GM23338 (cell line): ENCODE measurements around the gene SLTM. TPM values are rescaled to one million over a fixed set of nuclear protein-coding genes. Genes with fewer than 3 reads are reported as not detected.

Experiments used
- ATAC-seq: fragments of 200-7000 bp; cut with Tn5 transposase; 3 replicates; pipeline ENCODE4 v1.9.1; 2020
- DNase-seq: peaks from one replicate; pipeline ENCODE4 v3.0.0-alpha.2; 2015; ENCODE audit warnings: low spot score
- H2AFZ ChIP-seq: fragments of 200-600 bp; sonication (generic); 2 replicates; pipeline ENCODE4 v1.8.0; 2016; ENCODE audit warnings: antibody characterized with exemption, mild to moderate bottlenecking, moderate library complexity
- H3F3A ChIP-seq: fragments of 200-600 bp; sonication (generic); replicated peaks from 2 replicates; pipeline ENCODE4 v1.8.0; 2017; ENCODE audit warnings: antibody characterized with exemption, mixed run types, low read depth
- H3K27ac ChIP-seq: fragments of 200-600 bp; sonication (generic); 2 replicates; pipeline ENCODE4 v1.6.1; 2016; ENCODE audit warnings: low read depth
- H3K27me3 ChIP-seq: fragments of 200-600 bp; sonication (generic); 2 replicates; pipeline ENCODE4 v1.8.0; 2016; ENCODE audit warnings: mild to moderate bottlenecking, mixed run types, moderate library complexity; ENCODE audit not compliant: insufficient read depth
- H3K36me3 ChIP-seq: fragments of 200-600 bp; sonication (generic); 2 replicates; pipeline ENCODE4 v1.8.0; 2016; ENCODE audit warnings: mild to moderate bottlenecking; ENCODE audit not compliant: insufficient read depth
- H3K4me1 ChIP-seq: fragments of 200-600 bp; sonication (generic); 2 replicates; pipeline ENCODE4 v1.8.0; 2016; ENCODE audit warnings: mild to moderate bottlenecking, moderate library complexity; ENCODE audit not compliant: insufficient read depth
- H3K4me2 ChIP-seq: fragments of 200-600 bp; sonication (generic); 2 replicates; pipeline ENCODE4 v1.7.1; 2017; ENCODE audit warnings: mixed run types
- H3K4me3 ChIP-seq: fragments of 200-600 bp; sonication (generic); 2 replicates; pipeline ENCODE4 v1.6.1; 2016; ENCODE audit warnings: mixed run types
- H3K79me2 ChIP-seq: fragments of 200-600 bp; sonication (generic); replicated peaks from 2 replicates; pipeline ENCODE4 v1.8.0; 2017; ENCODE audit warnings: mild to moderate bottlenecking; ENCODE audit not compliant: insufficient read depth
- H3K9me2 ChIP-seq: fragments of 200-600 bp; sonication (generic); 2 replicates; pipeline ENCODE4 v1.8.0; 2017; ENCODE audit not compliant: insufficient read depth
- H4K20me1 ChIP-seq: fragments of 200-600 bp; sonication (generic); replicated peaks from 2 replicates; pipeline ENCODE4 v1.8.0; 2017; ENCODE audit warnings: mild to moderate bottlenecking; ENCODE audit not compliant: insufficient read depth
- H3K27ac Mint-ChIP-seq: 2 replicates; pipeline ENCODE4 v1.8.0; 2020; ENCODE audit warnings: inconsistent platforms, mild to moderate bottlenecking, moderate library complexity, mixed read lengths
- H3K27me3 Mint-ChIP-seq: 3 replicates; pipeline ENCODE4 v1.8.0; 2022; ENCODE audit warnings: low read depth, mild to moderate bottlenecking, moderate library complexity, mixed read lengths, inconsistent platforms; ENCODE audit not compliant: insufficient read depth, poor library complexity
- H3K36me3 Mint-ChIP-seq: 3 replicates; pipeline ENCODE4 v1.8.0; 2021; ENCODE audit warnings: low read depth, mild to moderate bottlenecking, inconsistent platforms, moderate library complexity, mixed read lengths
- H3K4me1 Mint-ChIP-seq: 3 replicates; pipeline ENCODE4 v1.8.0; 2020; ENCODE audit warnings: mild to moderate bottlenecking, inconsistent platforms, mixed read lengths
- H3K4me3 Mint-ChIP-seq: 3 replicates; pipeline ENCODE4 v1.8.0; 2021; ENCODE audit warnings: moderate library complexity, mild to moderate bottlenecking, inconsistent platforms, mixed read lengths
- H3K9me3 Mint-ChIP-seq: 3 replicates; pipeline ENCODE4 v1.8.0; 2020; ENCODE audit warnings: moderate library complexity, mild to moderate bottlenecking, inconsistent platforms, mixed read lengths
- CREB1 ChIP-seq: fragments of 250-450 bp; sonication (Bioruptor Pico); IDR thresholded peaks from 2 replicates; pipeline ENCODE4 v1.5.0; 2020; ENCODE audit warnings: low read depth, mild to moderate bottlenecking, moderate library complexity
- CTCF ChIP-seq, 2 experiments: fragments of 200-600 bp in 1 of 2; sonication (generic) in 1 of 2; conservative IDR thresholded peaks; 2 replicates each; pipeline versions ENCODE4 v1.5.1 to v1.6.1; 2016 to 2017; ENCODE audit warnings: antibody characterized with exemption in 2 of 2, low read depth in 2 of 2, mild to moderate bottlenecking in 2 of 2, moderate library complexity in 1 of 2
- ETS1 ChIP-seq: IDR thresholded peaks from 2 replicates; pipeline ENCODE4 v1.6.1; 2016; ENCODE audit warnings: antibody characterized with exemption
- EZH2 ChIP-seq: fragments of 200-600 bp; sonication (generic); IDR thresholded peaks from one replicate; pipeline ENCODE4 v1.8.0; 2017; ENCODE audit warnings: antibody characterized with exemption, mild to moderate bottlenecking, low read depth; ENCODE audit not compliant: unreplicated experiment
- EZH2phosphoT487 ChIP-seq: fragments of 200-600 bp; sonication (generic); IDR thresholded peaks from one replicate; pipeline ENCODE4 v1.8.1; 2018; ENCODE audit warnings: antibody characterized with exemption; ENCODE audit not compliant: unreplicated experiment
- NANOG ChIP-seq: IDR thresholded peaks from 2 replicates; pipeline ENCODE4 v1.6.1; 2016; ENCODE audit warnings: antibody characterized with exemption, borderline replicate concordance
- POLR2AphosphoS5 ChIP-seq: IDR thresholded peaks from 2 replicates; pipeline ENCODE4 v1.6.1; 2016; ENCODE audit warnings: antibody characterized with exemption, low read depth
- REST ChIP-seq: IDR thresholded peaks from one replicate; pipeline ENCODE4 v1.6.1; 2018; ENCODE audit warnings: antibody characterized with exemption; ENCODE audit not compliant: unreplicated experiment
- STAT1 ChIP-seq: IDR thresholded peaks from one replicate; pipeline ENCODE4 v1.6.1; 2016; ENCODE audit warnings: antibody characterized with exemption; ENCODE audit not compliant: unreplicated experiment
- ZNF114 ChIP-seq: fragments of 250-450 bp; sonication (Bioruptor Pico); IDR thresholded peaks from 2 replicates; pipeline ENCODE4 v1.5.0; 2020; ENCODE audit warnings: mild to moderate bottlenecking, moderate library complexity
- ZNF331 ChIP-seq: fragments of 250-450 bp; sonication (Bioruptor Pico); IDR thresholded peaks from 2 replicates; pipeline ENCODE4 v1.5.0; 2020; ENCODE audit warnings: low read depth, mild to moderate bottlenecking, moderate library complexity
- polyA plus RNA-seq: library from polyadenylated mRNA; unstranded; fragments of >200 nt; fragmentation: Nextera tagmentation; extraction: Ambion mirVana; gene quantifications from 2 replicates; pipeline ENCODE4 v1.2.1, GENCODE V29; 2016
- total RNA-seq: library from RNA; depleted of rRNA; stranded (reverse); fragments of >200 nt; shearing (Covaris generic); gene quantifications from 2 replicates; pipeline ENCODE4 v1.2.3, GENCODE V29; 2014

SLTM gene
- total and polyA plus RNA-seq, 2 experiments from 2014 or later: 210 to 476 TPM

DNA sequence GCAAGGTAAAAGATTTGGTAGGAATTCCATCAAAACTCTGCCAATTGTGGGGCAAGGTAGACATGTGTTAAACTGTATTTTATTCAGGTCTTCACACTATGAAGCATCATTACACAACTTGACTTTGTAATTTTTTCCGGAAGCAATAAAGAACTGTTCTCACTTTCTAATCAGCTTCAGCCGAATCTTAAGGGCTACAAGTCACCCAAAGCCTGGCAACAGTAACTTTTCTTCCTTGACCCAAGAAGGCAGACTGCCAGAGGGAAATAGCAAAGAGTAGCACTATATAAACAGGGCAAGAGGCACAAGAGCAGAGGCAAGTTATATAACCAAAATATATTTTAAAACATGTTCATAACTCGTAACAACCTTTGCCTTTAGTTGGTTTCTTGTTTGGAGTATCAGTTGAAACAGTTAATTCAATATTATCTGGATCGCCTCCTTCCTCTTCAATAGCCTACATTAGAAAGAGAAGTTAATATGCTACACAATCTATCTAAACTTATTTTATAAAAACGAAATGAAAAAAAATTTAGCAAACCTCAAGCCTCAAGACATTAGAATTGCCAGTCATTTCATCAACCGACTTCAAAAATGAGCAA, 1.4 kb downstream of the SLTM start (continued):
- no peak for TF ChIP-seq REST
- no peak for TF ChIP-seq NANOG
- TF ChIP-seq ZNF331 (CRISPR knock-in tag): no peak
- TF ChIP-seq CTCF (conservative IDR thresholded peaks at IDR 0.05; ENCODE audit: low read depth in 2 of 2): no peak
- TF ChIP-seq CREB1 (CRISPR knock-in tag): no peak
- no peak for TF ChIP-seq EZH2phosphoT487
- TF ChIP-seq ETS1: no peak
- TF ChIP-seq EZH2: no peak
- no peak for TF ChIP-seq POLR2AphosphoS5

GRCh38 chr15:58929891-58930416, 3.5 kb downstream of the SLTM start:
- Mint-ChIP-seq H3K27me3 (peaks cover 12% of the 10 kb centered on the region), H3K4me1 (peaks cover 38% of the 10 kb centered on the region), H3K4me3 (peak overlapping the region; percentile 56; the same call in 2 of the 3 replicates), H3K9me3 (no peaks in the 10 kb centered on the region; the same call in 2 of the 3 replicates), H3K27ac (peak overlapping the region; percentile 93), H3K36me3 (peaks cover 68% of the 10 kb centered on the region)
- H3K27me3 ChIP-seq: no peaks in the 10 kb centered on the region
- peak; percentile 87 for DNase-seq
- H3K36me3 ChIP-seq: peaks cover 6% of the 10 kb centered on the region; the same call in 1 of the 2 replicates
- TF ChIP-seq ZNF114 (CRISPR knock-in tag) (no peak), NANOG (peak; percentile 44; the same call in 1 of the 2 replicates), STAT1 (no peak), CTCF (conservative IDR thresholded peaks at IDR 0.05; ENCODE audit: low read depth in 2 of 2) (no peak)
- peak overlapping the region; percentile 63; the same call in 1 of the 2 replicates for H3K4me2 ChIP-seq
- H3K79me2 ChIP-seq: peaks cover 81% of the 10 kb centered on the region
- H2AFZ ChIP-seq: no peak overlapping the region
- 0 out of 2 replicates have a peak, but pooled peaks cover 6% of the 10 kb centered on the region for H4K20me1 ChIP-seq
- H3K27ac ChIP-seq: peak overlapping the region; percentile 95
- peaks cover 52% of the 10 kb centered on the region for H3K4me1 ChIP-seq
- H3F3A ChIP-seq: peaks cover 6% of the 10 kb centered on the region; the same call in 1 of the 2 replicates
- ATAC-seq: peak; percentile 15
- H3K9me2 ChIP-seq: no peaks in the 10 kb centered on the region
- peak overlapping the region; percentile 1; the same call in 1 of the 2 replicates for H3K4me3 ChIP-seq
